ENCODE results near the gene ROBO2.

ROBO2 gene

GRCh38 chr3:77096145-77096544, 56.2 kb downstream of the ROBO2 start:
- no peak for DNase-seq (ENCODE audit: low read depth, low spot score)
- no peak overlapping the region for H3K27ac ChIP-seq

- no peak overlapping the region for H3K27ac ChIP-seq
- no peak for DNase-seq (ENCODE audit: low read depth, low spot score)
Observed at GRCh38 chr3:77096966-77097890, 57.3 kb downstream of the ROBO2 start.

- no peak for DNase-seq (ENCODE audit: low read depth, low spot score)
- H3K27ac ChIP-seq = no peak overlapping the region
Observed at GRCh38 chr3:77102951-77103769, 63.3 kb downstream of the ROBO2 start.

GRCh38 chr3:77122652-77123051, 82.8 kb downstream of the ROBO2 start:
- DNase-seq (ENCODE audit: low read depth, low spot score) = no peak
- no peak overlapping the region for H3K27ac ChIP-seq

GRCh38 chr3:77125966-77126365, 86.1 kb downstream of the ROBO2 start:
- no peak for DNase-seq (ENCODE audit: low read depth, low spot score)
- no peak overlapping the region for H3K27ac ChIP-seq

- no peak for DNase-seq (ENCODE audit: low read depth, low spot score)
- H3K27ac ChIP-seq = no peak overlapping the region
Observed at GRCh38 chr3:77134769-77135168, 94.9 kb downstream of the ROBO2 start.

GRCh38 chr3:77137559-77137958, 97.7 kb downstream of the ROBO2 start:
- no peak for DNase-seq (ENCODE audit: low read depth, low spot score)
- H3K27ac ChIP-seq = no peak overlapping the region

GRCh38 chr3:77139624-77140023, 99.7 kb downstream of the ROBO2 start:
- H3K27ac ChIP-seq = no peak overlapping the region
- DNase-seq (ENCODE audit: low read depth, low spot score) = no peak

- DNase-seq (ENCODE audit: low read depth, low spot score) = no peak
Observed at GRCh38 chr3:77141423-77141822, 101.5 kb downstream of the ROBO2 start.

GRCh38 chr3:77142578-77142977, 102.7 kb downstream of the ROBO2 start:
- H3K27ac ChIP-seq = no peak overlapping the region
- no peak for DNase-seq (ENCODE audit: low read depth, low spot score)

More at GRCh38 chr3:77141423-77141822, 101.5 kb downstream of the ROBO2 start:
- no peak overlapping the region for H3K27ac ChIP-seq

- no peak for DNase-seq (ENCODE audit: low read depth, low spot score)
- H3K27ac ChIP-seq = no peak overlapping the region
Observed at GRCh38 chr3:77146004-77146403, 106.1 kb downstream of the ROBO2 start.

GRCh38 chr3:77147836-77148578, 108.1 kb downstream of the ROBO2 start:
- no peak for DNase-seq (ENCODE audit: low read depth, low spot score)
- no peak overlapping the region for H3K27ac ChIP-seq

GRCh38 chr3:77149382-77149781, 109.5 kb downstream of the ROBO2 start:
- DNase-seq (ENCODE audit: low read depth, low spot score) = no peak
- no peak overlapping the region for H3K27ac ChIP-seq

GRCh38 chr3:77150028-77150427, 110.1 kb downstream of the ROBO2 start:
- DNase-seq (ENCODE audit: low read depth, low spot score) = no peak
- H3K27ac ChIP-seq = no peak overlapping the region

GRCh38 chr3:77150759-77151158, 110.9 kb downstream of the ROBO2 start:
- no peak overlapping the region for H3K27ac ChIP-seq
- no peak for DNase-seq (ENCODE audit: low read depth, low spot score)

GRCh38 chr3:77158730-77159581, 119.1 kb downstream of the ROBO2 start:
- no peak for DNase-seq (ENCODE audit: low read depth, low spot score)

GRCh38 chr3:77160931-77161497, 121.1 kb downstream of the ROBO2 start:
- H3K27ac ChIP-seq = no peak overlapping the region
- DNase-seq (ENCODE audit: low read depth, low spot score) = no peak

More at GRCh38 chr3:77158730-77159581, 119.1 kb downstream of the ROBO2 start:
- H3K27ac ChIP-seq = no peak overlapping the region

GRCh38 chr3:77169823-77170222, 129.9 kb downstream of the ROBO2 start:
- H3K27ac ChIP-seq = no peak overlapping the region

GRCh38 chr3:77171026-77171425, 131.1 kb downstream of the ROBO2 start:
- no peak for DNase-seq (ENCODE audit: low read depth, low spot score)
- H3K27ac ChIP-seq = no peak overlapping the region

More at GRCh38 chr3:77169823-77170222, 129.9 kb downstream of the ROBO2 start:
- DNase-seq (ENCODE audit: low read depth, low spot score) = no peak
